Fibroblast of skin of right quadriceps (primary cell): Measurements from ENCODE around the gene LRP5.
"Not testable (repeated sequence)": the region's sequence is repeated elsewhere in the genome, so short reads cannot be mapped to it uniquely, and the experiment has no call there.

Experiments used
- DNase-seq: peaks from one replicate; pipeline ENCODE4 v3.0.0-alpha.2; 2013

LRP5 gene

GRCh38 chr11:68398995-68399851 is 86.8 kb downstream of the LRP5 start:
- DNase-seq = no peak

GRCh38 chr11:68399916-68400315 is 87.5 kb downstream of the LRP5 start:
- no peak for DNase-seq

- DNase-seq = not testable (repeated sequence)
These were observed 88.2 kb downstream of the LRP5 start for GRCh38 chr11:68400584-68400983.

GRCh38 chr11:68401856-68402255 is 89.5 kb downstream of the LRP5 start:
- no peak for DNase-seq

- no peak for DNase-seq
These were observed 90.1 kb downstream of the LRP5 start for GRCh38 chr11:68402355-68403031.

- no peak for DNase-seq
These were observed 91.0 kb downstream of the LRP5 start for GRCh38 chr11:68403424-68403823.

- DNase-seq = no peak
These were observed 91.4 kb downstream of the LRP5 start for GRCh38 chr11:68403831-68404230.

GRCh38 chr11:68406324-68407313 is 94.2 kb downstream of the LRP5 start:
- no peak for DNase-seq

- DNase-seq = no peak
These were observed 96.1 kb downstream of the LRP5 start for GRCh38 chr11:68408512-68408911.

GRCh38 chr11:68409748-68410344 is 97.5 kb downstream of the LRP5 start:
- no peak for DNase-seq

- DNase-seq = no peak
These were observed 99.2 kb downstream of the LRP5 start for GRCh38 chr11:68411501-68411991.

GRCh38 chr11:68412593-68413475 is 100.4 kb downstream of the LRP5 start:
- DNase-seq = peak; percentile 94

- DNase-seq = no peak
These were observed 101.2 kb downstream of the LRP5 start for GRCh38 chr11:68413591-68413999.

- no peak for DNase-seq
These were observed 102.3 kb downstream of the LRP5 start for GRCh38 chr11:68414496-68415221.

- DNase-seq = no peak
These were observed 103.7 kb downstream of the LRP5 start for GRCh38 chr11:68416070-68416578.

GRCh38 chr11:68418648-68419047 is 106.3 kb downstream of the LRP5 start:
- DNase-seq = no peak

- DNase-seq = no peak
These were observed 107.8 kb downstream of the LRP5 start for GRCh38 chr11:68420171-68420570.

- no peak for DNase-seq
These were observed 111.1 kb downstream of the LRP5 start for GRCh38 chr11:68423481-68423880.

- DNase-seq = no peak
These were observed 111.8 kb downstream of the LRP5 start for GRCh38 chr11:68424101-68424632.
